K562 (cell line): ENCODE data around the gene SPDYE11. TPM values are rescaled to one million over a fixed set of nuclear protein-coding genes. Genes with fewer than 3 reads are reported as not detected.
"Not testable (repeated sequence)": the region's sequence is repeated elsewhere in the genome, so short reads cannot be mapped to it uniquely, and the experiment has no call there.

ENCODE experiments used
- ASH1L ChIP-seq: fragments of 450-650 bp; IDR thresholded peaks from 2 replicates; pipeline ENCODE4 v1.6.1; 2018; ENCODE audit warnings: borderline replicate concordance, mild to moderate bottlenecking, low read depth; ENCODE audit not compliant: partially characterized antibody
- CREB1 ChIP-seq, 2 experiments: sonication (generic) in 1 of 2; formaldehyde crosslinking in 1 of 2; IDR thresholded peaks; 2 replicates each; pipeline versions ENCODE4 v1.6.1 to v1.8.0; 2012 to 2022; ENCODE audit warnings: inconsistent platforms in 1 of 2, mild to moderate bottlenecking in 1 of 2, missing genetic modification reagents in 1 of 2, moderate library complexity in 1 of 2
- ETV5 ChIP-seq: sonication (generic); formaldehyde crosslinking; IDR thresholded peaks from 2 replicates; pipeline ENCODE4 v1.4.0; 2020; ENCODE audit warnings: low read depth, mild to moderate bottlenecking, missing genetic modification reagents
- KDM2B ChIP-seq: fragments of 250-450 bp; sonication (Bioruptor Pico); IDR thresholded peaks from 2 replicates; pipeline ENCODE4 v1.8.0; 2021; ENCODE audit warnings: mild to moderate bottlenecking, moderate library complexity
- MYC ChIP-seq, 2 experiments: fragments of 250-450 bp in 1 of 2; sonication (Bioruptor Pico) in 1 of 2; IDR thresholded peaks; 2 replicates each; pipeline versions ENCODE4 v1.5.1 to v1.6.1; 2012 to 2021; ENCODE audit warnings: low read depth in 2 of 2, borderline replicate concordance in 1 of 2, improper control_type of control experiment in 1 of 2, low read length in 1 of 2, mild to moderate bottlenecking in 1 of 2, moderate library complexity in 1 of 2
- NFIC ChIP-seq: fragments of 450-650 bp; IDR thresholded peaks from 2 replicates; pipeline ENCODE4 v1.6.1; 2017; ENCODE audit warnings: mild to moderate bottlenecking, inconsistent platforms
- NFYB ChIP-seq: IDR thresholded peaks from 2 replicates; pipeline ENCODE4 v1.6.1; 2011; ENCODE audit warnings: mild to moderate bottlenecking, moderate library complexity; ENCODE audit not compliant: insufficient read length; ENCODE audit errors: extremely low read depth
- NKRF ChIP-seq: fragments of 450-650 bp; IDR thresholded peaks from 2 replicates; pipeline ENCODE4 v1.6.1; 2016; ENCODE audit warnings: borderline replicate concordance
- POLR2B ChIP-seq: fragments of 450-650 bp; IDR thresholded peaks from 2 replicates; pipeline ENCODE4 v1.6.1; 2018; ENCODE audit warnings: low read depth; ENCODE audit not compliant: partially characterized antibody
- POLR2H ChIP-seq: IDR thresholded peaks from 2 replicates; pipeline ENCODE4 v1.6.1; 2016; ENCODE audit warnings: missing genetic modification characterization, low read depth, mild to moderate bottlenecking, control low read depth, missing compliant biosample characterization, moderate library complexity
- RB1 ChIP-seq: fragments of 450-650 bp; IDR thresholded peaks from 2 replicates; pipeline ENCODE4 v1.6.1; 2017; ENCODE audit warnings: low read depth, mild to moderate bottlenecking
- RBFOX2 ChIP-seq: fragments of 200-400 bp; formaldehyde crosslinking; IDR thresholded peaks from 2 replicates; pipeline ENCODE4 v1.6.1; 2017; ENCODE audit warnings: low read depth, mild to moderate bottlenecking, low read length, moderate library complexity
- SUPT5H ChIP-seq: fragments of 450-650 bp; IDR thresholded peaks from 2 replicates; pipeline ENCODE4 v1.6.1; 2016
- TAF9B ChIP-seq: fragments of 450-650 bp; IDR thresholded peaks from 2 replicates; pipeline ENCODE4 v1.6.1; 2018; ENCODE audit warnings: mild to moderate bottlenecking; ENCODE audit not compliant: partially characterized antibody
- ZNF511 ChIP-seq: sonication (generic); formaldehyde crosslinking; IDR thresholded peaks from 2 replicates; pipeline ENCODE4 v1.8.0; 2022; ENCODE audit warnings: mild to moderate bottlenecking, missing genetic modification reagents
- polyA plus RNA-seq, 8 experiments: library from polyadenylated mRNA; depleted of rRNA in 4 of 8; stranded (reverse) in 5 of 8; unstranded in 3 of 8; fragments of >200 nt; fragmentation: Nextera tagmentation in 2 of 8; fragmentation: Illumina TruSeq in 1 of 8; extraction: Ambion mirVana in 2 of 8; extraction: Trizol in 1 of 8; gene quantifications; 2 replicates each; pipeline versions ENCODE4 v1.2.1 to v1.2.3, GENCODE V29; 2011 to 2014; ENCODE audit warnings: inconsistent platforms in 1 of 8, missing spikeins in 1 of 8
- total RNA-seq, 7 experiments: library from RNA; depleted of rRNA in 6 of 7; stranded (reverse); fragments of >200 nt in 6 of 7; fragmentation: Illumina TruSeq in 2 of 7; extraction: Trizol in 2 of 7; gene quantifications; 2 replicates each; pipeline versions ENCODE4 v1.2.1 to v1.2.3, GENCODE V29; 2011 to 2021; ENCODE audit warnings: low replicate concordance in 1 of 7
- TF ChIP-seq, protein P1 (sequence below): fragments of 200-800 bp; sonication (Bioruptor generic); IDR thresholded peaks from 2 replicates; pipeline ENCODE4 v1.6.1; 2017; ENCODE audit warnings: missing genetic modification characterization, missing compliant biosample characterization
- TF ChIP-seq, protein P2 (sequence below), 2 experiments: fragments of 450-650 bp; IDR thresholded peaks; 2 replicates each; pipeline ENCODE4 v1.6.1; 2018; ENCODE audit warnings: mild to moderate bottlenecking in 2 of 2, low read depth in 1 of 2; ENCODE audit not compliant: partially characterized antibody in 2 of 2

SPDYE11 gene
- total and polyA plus RNA-seq, 9 of the 15 experiments (the other 6 are each of a cell fraction or from before 2014, with no cell fraction given), result 0.06 to 0.27 TPM; not detected in 7

DNA sequence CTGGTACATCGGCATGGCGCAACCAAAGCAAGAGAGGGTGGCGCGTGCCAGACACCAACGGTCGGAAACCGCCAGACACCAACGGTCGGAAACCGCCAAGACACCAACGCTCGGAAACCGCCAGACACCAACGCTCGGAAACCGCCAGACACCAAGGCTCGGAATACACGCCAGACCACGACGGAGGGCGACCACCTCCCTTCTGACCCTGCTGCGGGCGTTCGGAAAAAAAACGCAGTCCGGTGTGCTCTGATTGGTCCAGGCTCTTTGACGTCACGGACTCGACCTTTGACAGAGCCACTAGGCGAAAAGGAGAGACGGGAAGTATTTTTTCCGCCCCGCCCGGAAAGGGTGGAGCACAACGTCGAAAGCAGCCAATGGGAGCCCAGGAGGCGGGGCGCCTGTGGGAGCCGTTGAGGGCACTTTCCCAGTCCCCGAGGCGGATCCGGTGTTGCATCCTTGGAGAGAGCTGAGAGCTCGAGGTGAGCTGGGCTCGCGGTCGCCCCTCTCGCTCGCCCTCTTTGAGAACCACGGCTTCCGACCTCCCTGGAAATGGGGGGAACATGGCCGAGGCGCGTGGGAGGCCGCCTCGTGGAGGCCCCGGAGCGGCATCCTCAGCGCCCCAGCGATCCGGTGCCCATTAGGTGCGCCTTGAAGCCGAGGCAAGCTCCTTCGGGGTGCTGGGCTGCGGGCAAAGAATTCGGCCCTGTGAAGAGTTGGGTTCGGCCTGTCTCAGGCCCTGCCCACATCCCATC lies 51.8 kb downstream of the SPDYE11 start (continued):
- 0 out of 2 replicates have a peak, but pooled peaks have one; percentile 21 for TF ChIP-seq RB1
- peak; percentile 36; the same call in 1 of the 2 replicates for TF ChIP-seq CREB1 (IDR thresholded peaks at IDR 0.05)
- TF ChIP-seq CREB1 (CRISPR knock-in tag; IDR thresholded peaks at IDR 0.05), result peak; percentile 71
- peak; percentile 94 for TF ChIP-seq POLR2H (tag)
- TF ChIP-seq, protein P1, sequence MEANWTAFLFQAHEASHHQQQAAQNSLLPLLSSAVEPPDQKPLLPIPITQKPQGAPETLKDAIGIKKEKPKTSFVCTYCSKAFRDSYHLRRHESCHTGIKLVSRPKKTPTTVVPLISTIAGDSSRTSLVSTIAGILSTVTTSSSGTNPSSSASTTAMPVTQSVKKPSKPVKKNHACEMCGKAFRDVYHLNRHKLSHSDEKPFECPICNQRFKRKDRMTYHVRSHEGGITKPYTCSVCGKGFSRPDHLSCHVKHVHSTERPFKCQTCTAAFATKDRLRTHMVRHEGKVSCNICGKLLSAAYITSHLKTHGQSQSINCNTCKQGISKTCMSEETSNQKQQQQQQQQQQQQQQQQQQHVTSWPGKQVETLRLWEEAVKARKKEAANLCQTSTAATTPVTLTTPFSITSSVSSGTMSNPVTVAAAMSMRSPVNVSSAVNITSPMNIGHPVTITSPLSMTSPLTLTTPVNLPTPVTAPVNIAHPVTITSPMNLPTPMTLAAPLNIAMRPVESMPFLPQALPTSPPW (CRISPR knock-in tag), result peak; percentile 20; the same call in 1 of the 2 replicates
- 0 out of 2 replicates have a peak, but pooled peaks have one; percentile 37 for TF ChIP-seq KDM2B (CRISPR knock-in tag)
- TF ChIP-seq POLR2B, result peak; percentile 96
- TF ChIP-seq, protein P2, sequence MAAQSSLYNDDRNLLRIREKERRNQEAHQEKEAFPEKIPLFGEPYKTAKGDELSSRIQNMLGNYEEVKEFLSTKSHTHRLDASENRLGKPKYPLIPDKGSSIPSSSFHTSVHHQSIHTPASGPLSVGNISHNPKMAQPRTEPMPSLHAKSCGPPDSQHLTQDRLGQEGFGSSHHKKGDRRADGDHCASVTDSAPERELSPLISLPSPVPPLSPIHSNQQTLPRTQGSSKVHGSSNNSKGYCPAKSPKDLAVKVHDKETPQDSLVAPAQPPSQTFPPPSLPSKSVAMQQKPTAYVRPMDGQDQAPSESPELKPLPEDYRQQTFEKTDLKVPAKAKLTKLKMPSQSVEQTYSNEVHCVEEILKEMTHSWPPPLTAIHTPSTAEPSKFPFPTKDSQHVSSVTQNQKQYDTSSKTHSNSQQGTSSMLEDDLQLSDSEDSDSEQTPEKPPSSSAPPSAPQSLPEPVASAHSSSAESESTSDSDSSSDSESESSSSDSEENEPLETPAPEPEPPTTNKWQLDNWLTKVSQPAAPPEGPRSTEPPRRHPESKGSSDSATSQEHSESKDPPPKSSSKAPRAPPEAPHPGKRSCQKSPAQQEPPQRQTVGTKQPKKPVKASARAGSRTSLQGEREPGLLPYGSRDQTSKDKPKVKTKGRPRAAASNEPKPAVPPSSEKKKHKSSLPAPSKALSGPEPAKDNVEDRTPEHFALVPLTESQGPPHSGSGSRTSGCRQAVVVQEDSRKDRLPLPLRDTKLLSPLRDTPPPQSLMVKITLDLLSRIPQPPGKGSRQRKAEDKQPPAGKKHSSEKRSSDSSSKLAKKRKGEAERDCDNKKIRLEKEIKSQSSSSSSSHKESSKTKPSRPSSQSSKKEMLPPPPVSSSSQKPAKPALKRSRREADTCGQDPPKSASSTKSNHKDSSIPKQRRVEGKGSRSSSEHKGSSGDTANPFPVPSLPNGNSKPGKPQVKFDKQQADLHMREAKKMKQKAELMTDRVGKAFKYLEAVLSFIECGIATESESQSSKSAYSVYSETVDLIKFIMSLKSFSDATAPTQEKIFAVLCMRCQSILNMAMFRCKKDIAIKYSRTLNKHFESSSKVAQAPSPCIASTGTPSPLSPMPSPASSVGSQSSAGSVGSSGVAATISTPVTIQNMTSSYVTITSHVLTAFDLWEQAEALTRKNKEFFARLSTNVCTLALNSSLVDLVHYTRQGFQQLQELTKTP (IDR thresholded peaks at IDR 0.05; ENCODE audit: low read depth in 1 of 2, partially characterized antibody in 2 of 2), result peak in 1 of 2 experiments; percentile 60
- peak; percentile 34; the same call in 1 of the 2 replicates for TF ChIP-seq NKRF
- TF ChIP-seq MYC (IDR thresholded peaks at IDR 0.05; ENCODE audit: low read depth, low read length), result not testable (repeated sequence)
- TF ChIP-seq MYC (CRISPR knock-in tag; IDR thresholded peaks at IDR 0.05; ENCODE audit: borderline replicate concordance, low read depth), result peak; percentile 83; the same call in 1 of the 2 replicates
- peak; percentile 36; the same call in 1 of the 2 replicates for TF ChIP-seq NFIC
- TF ChIP-seq ETV5 (CRISPR knock-in tag), result peak; percentile 33; the same call in 1 of the 2 replicates
- peak; percentile 98 for TF ChIP-seq SUPT5H
- peak; percentile 63 for TF ChIP-seq ASH1L
- TF ChIP-seq ZNF511 (CRISPR knock-in tag), result peak; percentile 83; the same call in 1 of the 2 replicates
- TF ChIP-seq NFYB, result peak; percentile 43
- peak; percentile 67 for TF ChIP-seq RBFOX2
- TF ChIP-seq TAF9B, result peak; percentile 65
